Measurements from ENCODE around the gene TMEM119.
"Not testable (repeated sequence)": the region's sequence is repeated elsewhere in the genome, so short reads cannot be mapped to it uniquely, and the experiment has no call there.

The TMEM119 gene

DNA sequence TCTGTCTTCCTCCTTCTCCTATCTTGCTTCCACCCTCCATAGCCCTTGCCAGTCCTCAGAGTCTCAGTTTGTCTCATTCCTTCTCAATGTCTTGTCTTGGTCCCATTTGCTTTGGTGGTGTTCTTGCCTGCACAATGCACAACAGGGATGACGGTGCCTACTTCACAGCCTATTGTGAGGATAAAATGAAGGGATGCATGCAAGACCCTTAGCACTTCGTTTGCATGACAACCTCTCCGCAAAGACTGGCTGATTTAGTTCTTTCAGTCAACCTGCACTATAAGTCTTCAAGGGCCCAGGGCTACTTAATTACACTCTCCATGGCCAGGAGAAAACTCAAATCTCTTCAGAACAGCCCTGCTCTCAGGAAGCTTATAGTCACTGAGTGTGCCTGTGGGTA lies 27.3 kb upstream of the TMEM119 start:
- peaks cover 80% of the 10 kb centered on the region for H3K36me3 Mint-ChIP-seq (ENCODE audit: low read depth)
- no peak for DNase-seq
- H3K4me1 Mint-ChIP-seq (ENCODE audit: low read depth): peaks cover 58% of the 10 kb centered on the region
- no peaks in the 10 kb centered on the region for H3K9me3 Mint-ChIP-seq
- peak overlapping the region; percentile 48 for H3K27ac Mint-ChIP-seq
- H3K4me3 Mint-ChIP-seq: no peak overlapping the region
- H3K27me3 Mint-ChIP-seq: no peaks in the 10 kb centered on the region

GRCh38 chr12:108623577-108623976 lies 25.7 kb upstream of the TMEM119 start:
- Mint-ChIP-seq H3K27me3 (no peaks in the 10 kb centered on the region), H3K9me3 (no peaks in the 10 kb centered on the region), H3K36me3 (ENCODE audit: low read depth) (peaks cover 74% of the 10 kb centered on the region), H3K27ac (peak overlapping the region; percentile 68), H3K4me1 (ENCODE audit: low read depth) (peaks cover 43% of the 10 kb centered on the region), H3K4me3 (no peak overlapping the region)
- DNase-seq: no peak

DNA sequence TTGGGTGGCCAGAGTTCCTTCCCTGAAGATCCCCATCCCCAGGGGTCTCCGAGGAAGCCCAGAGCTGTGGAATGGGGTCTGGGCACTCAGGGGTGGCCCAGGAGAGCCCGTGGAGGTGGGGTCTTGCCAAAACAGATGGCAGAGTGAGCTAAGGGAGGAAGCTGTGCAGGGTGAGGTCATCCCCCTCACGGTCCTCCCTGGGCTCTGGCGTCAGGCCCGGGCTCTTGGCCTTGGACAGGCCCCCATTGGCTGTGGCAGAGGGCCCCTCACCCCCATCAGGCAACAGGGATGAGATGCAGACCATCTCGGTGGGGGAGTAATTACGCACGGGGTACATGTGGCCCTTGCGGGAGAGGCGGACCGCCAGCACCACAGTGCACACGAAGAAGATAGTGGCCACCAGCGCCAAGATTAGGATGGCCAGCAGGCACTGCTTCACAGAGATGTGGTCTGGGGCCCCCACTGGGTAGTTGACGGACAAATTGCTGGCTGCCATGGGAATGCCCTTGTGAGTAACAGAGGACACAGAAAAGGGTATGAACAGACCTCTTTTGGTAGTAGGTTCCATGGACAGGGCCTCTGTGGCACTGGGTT lies 25.1 kb upstream of the TMEM119 start:
- Mint-ChIP-seq H3K4me1 (ENCODE audit: low read depth) (peaks cover 43% of the 10 kb centered on the region), H3K27me3 (no peaks in the 10 kb centered on the region), H3K9me3 (no peaks in the 10 kb centered on the region), H3K4me3 (no peak overlapping the region), H3K27ac (peak overlapping the region; percentile 85), H3K36me3 (ENCODE audit: low read depth) (peaks cover 70% of the 10 kb centered on the region)
- no peak for DNase-seq

- Mint-ChIP-seq H3K36me3 (ENCODE audit: low read depth) (peaks cover 66% of the 10 kb centered on the region), H3K4me3 (no peak overlapping the region), H3K27me3 (no peaks in the 10 kb centered on the region), H3K4me1 (ENCODE audit: low read depth) (peaks cover 43% of the 10 kb centered on the region), H3K27ac (peak overlapping the region; percentile 85), H3K9me3 (no peaks in the 10 kb centered on the region)
- DNase-seq: no peak
These were observed 24.5 kb upstream of the TMEM119 start for GRCh38 chr12:108622421-108622820.

- peak overlapping the region; percentile 85 for H3K27ac Mint-ChIP-seq
- no peak for DNase-seq
- H3K27me3 Mint-ChIP-seq: no peaks in the 10 kb centered on the region
- H3K9me3 Mint-ChIP-seq: peaks cover 6% of the 10 kb centered on the region
- no peak overlapping the region for H3K4me3 Mint-ChIP-seq
- H3K4me1 Mint-ChIP-seq (ENCODE audit: low read depth): peaks cover 51% of the 10 kb centered on the region
- H3K36me3 Mint-ChIP-seq (ENCODE audit: low read depth): peaks cover 63% of the 10 kb centered on the region
These were observed 23.3 kb upstream of the TMEM119 start for GRCh38 chr12:108621161-108621560.

- no peaks in the 10 kb centered on the region for H3K27me3 Mint-ChIP-seq
- H3K4me3 Mint-ChIP-seq: no peak overlapping the region
- peak overlapping the region; percentile 32 for H3K27ac Mint-ChIP-seq
- peaks cover 51% of the 10 kb centered on the region for H3K4me1 Mint-ChIP-seq (ENCODE audit: low read depth)
- H3K36me3 Mint-ChIP-seq (ENCODE audit: low read depth): peaks cover 57% of the 10 kb centered on the region
- peaks cover 12% of the 10 kb centered on the region for H3K9me3 Mint-ChIP-seq
- DNase-seq: no peak
These were observed 22.5 kb upstream of the TMEM119 start for GRCh38 chr12:108620236-108620879.

DNA sequence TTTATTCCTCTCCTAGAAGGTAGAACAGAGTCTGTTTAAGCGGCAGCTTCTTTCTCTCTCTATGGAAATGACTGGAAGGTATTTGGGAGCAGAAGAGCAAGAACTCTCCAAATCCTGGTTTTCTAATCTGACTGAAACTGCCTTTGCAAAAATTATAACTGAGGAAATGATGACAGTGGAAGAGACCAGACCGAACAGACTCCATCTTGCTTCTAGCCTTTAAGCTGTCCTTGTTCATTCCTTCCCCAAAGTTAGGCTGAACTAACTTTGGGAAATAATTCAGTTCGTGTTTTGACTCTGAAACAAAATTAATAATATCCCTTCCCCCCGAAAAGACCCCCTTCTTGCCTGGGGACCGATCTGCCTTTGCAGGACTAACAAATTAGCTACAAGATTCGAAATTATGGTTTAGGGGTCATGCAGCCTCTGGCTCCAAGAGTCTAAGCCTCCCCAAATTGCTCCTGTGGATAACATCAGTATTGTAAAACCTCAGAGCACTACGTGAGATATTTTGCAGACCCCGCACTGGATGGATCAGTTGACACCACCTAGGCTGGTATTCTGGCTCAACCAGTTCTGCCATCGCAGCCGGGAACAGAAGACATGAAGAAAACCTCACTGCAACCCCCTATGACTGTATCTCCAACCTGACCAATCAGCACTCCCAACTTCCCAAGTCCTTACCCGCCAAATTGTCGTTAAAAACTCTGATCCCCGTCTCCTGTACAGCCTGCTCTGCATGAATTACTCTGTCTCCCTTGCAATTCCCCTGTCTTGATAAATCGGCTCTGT lies 21.7 kb upstream of the TMEM119 start:
- peaks cover 48% of the 10 kb centered on the region for H3K4me1 Mint-ChIP-seq (ENCODE audit: low read depth)
- peaks cover 51% of the 10 kb centered on the region for H3K36me3 Mint-ChIP-seq (ENCODE audit: low read depth)
- no peaks in the 10 kb centered on the region for H3K27me3 Mint-ChIP-seq
- no peak for DNase-seq
- H3K27ac Mint-ChIP-seq: peak overlapping the region; percentile 32
- no peak overlapping the region for H3K4me3 Mint-ChIP-seq
- H3K9me3 Mint-ChIP-seq: peaks cover 12% of the 10 kb centered on the region

DNA sequence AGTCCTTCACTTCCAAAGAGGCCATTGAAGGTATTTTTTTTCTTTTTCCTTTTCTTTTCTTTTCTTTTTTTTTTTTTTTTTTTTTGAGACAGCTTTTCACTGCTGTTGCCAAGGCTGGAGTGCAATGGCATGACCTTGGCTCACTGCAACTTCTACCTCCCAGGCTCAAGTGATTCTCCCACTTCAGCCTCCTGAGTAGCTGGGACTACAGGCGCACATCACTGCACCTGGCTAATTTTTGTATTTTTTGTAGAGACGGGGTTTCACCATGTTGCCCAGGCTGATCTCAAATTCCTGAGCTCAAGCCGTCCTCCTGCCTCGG lies 21.0 kb upstream of the TMEM119 start:
- Mint-ChIP-seq H3K36me3 (ENCODE audit: low read depth) (peaks cover 45% of the 10 kb centered on the region), H3K27ac (peak overlapping the region; percentile 32), H3K4me1 (ENCODE audit: low read depth) (peaks cover 50% of the 10 kb centered on the region), H3K9me3 (peaks cover 12% of the 10 kb centered on the region)
- H3K27me3 Mint-ChIP-seq, H3K4me3 Mint-ChIP-seq, DNase-seq: not testable (repeated sequence)

GRCh38 chr12:108618079-108618952 lies 20.4 kb upstream of the TMEM119 start:
- Mint-ChIP-seq H3K36me3 (ENCODE audit: low read depth) (peaks cover 39% of the 10 kb centered on the region), H3K27me3 (no peaks in the 10 kb centered on the region), H3K4me3 (no peak overlapping the region), H3K9me3 (peaks cover 12% of the 10 kb centered on the region), H3K27ac (peak overlapping the region; percentile 97), H3K4me1 (ENCODE audit: low read depth) (peaks cover 52% of the 10 kb centered on the region)
- DNase-seq: peak; percentile 85

- Mint-ChIP-seq H3K27ac (peak overlapping the region; percentile 97), H3K9me3 (peaks cover 12% of the 10 kb centered on the region), H3K4me1 (ENCODE audit: low read depth) (peaks cover 52% of the 10 kb centered on the region), H3K4me3 (peak overlapping the region; percentile 51), H3K36me3 (ENCODE audit: low read depth) (peaks cover 28% of the 10 kb centered on the region), H3K27me3 (no peaks in the 10 kb centered on the region)
- peak; percentile 83 for DNase-seq
These were observed 19.3 kb upstream of the TMEM119 start for GRCh38 chr12:108616941-108617858.

GRCh38 chr12:108616359-108616758 lies 18.5 kb upstream of the TMEM119 start:
- no peak for DNase-seq
- H3K27me3 Mint-ChIP-seq: no peaks in the 10 kb centered on the region
- H3K4me1 Mint-ChIP-seq (ENCODE audit: low read depth): peaks cover 57% of the 10 kb centered on the region
- H3K9me3 Mint-ChIP-seq: peaks cover 12% of the 10 kb centered on the region
- peaks cover 19% of the 10 kb centered on the region for H3K36me3 Mint-ChIP-seq (ENCODE audit: low read depth)
- peak overlapping the region; percentile 97 for H3K27ac Mint-ChIP-seq
- no peak overlapping the region for H3K4me3 Mint-ChIP-seq

DNA sequence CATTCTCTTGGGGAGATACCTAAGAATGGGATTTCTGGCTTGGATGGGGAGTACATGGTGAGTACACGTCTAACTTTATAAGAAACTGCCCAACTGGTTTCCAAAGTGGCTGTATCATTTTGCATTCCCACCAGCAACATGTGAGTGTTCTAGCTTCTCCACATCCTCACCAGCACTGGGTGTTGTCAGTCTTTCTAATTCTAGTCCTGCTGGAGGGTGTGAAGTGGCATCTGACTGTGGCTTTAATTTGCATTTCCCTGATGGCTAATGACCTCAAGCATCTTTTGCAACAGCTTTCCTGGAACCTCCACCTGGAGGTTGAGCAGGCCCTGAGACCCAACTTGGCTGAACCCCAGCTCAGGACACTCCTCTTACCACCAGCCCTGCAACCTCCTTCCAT lies 18.0 kb upstream of the TMEM119 start:
- Mint-ChIP-seq H3K27me3 (no peaks in the 10 kb centered on the region), H3K9me3 (peaks cover 12% of the 10 kb centered on the region), H3K4me3 (no peak overlapping the region), H3K36me3 (ENCODE audit: low read depth) (peaks cover 15% of the 10 kb centered on the region), H3K27ac (peak overlapping the region; percentile 97), H3K4me1 (ENCODE audit: low read depth) (peaks cover 54% of the 10 kb centered on the region)
- DNase-seq: no peak

DNA sequence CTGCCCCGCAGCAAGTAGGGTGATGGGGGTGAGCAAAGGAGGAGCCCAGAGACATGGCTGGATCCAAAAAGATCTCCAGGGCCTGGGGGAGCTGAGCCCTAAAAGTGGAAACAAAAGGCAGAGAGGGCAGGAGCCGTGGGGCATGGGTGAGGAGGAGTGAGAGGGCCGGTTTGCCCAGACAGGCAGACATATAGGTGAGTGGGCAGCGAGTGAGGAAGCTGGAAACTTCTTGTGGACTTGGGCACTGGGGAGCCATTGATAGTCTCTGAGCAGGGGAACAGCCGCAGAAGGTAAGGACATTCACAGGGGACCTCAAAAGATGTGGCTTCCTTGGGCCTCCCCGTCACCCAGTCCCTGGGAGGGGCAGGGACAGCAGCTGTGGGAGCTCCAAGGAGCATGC lies 16.8 kb upstream of the TMEM119 start:
- Mint-ChIP-seq H3K36me3 (ENCODE audit: low read depth) (peaks cover 6% of the 10 kb centered on the region), H3K4me1 (ENCODE audit: low read depth) (peaks cover 52% of the 10 kb centered on the region), H3K4me3 (no peak overlapping the region), H3K27ac (peak overlapping the region; percentile 23), H3K9me3 (peaks cover 12% of the 10 kb centered on the region), H3K27me3 (no peaks in the 10 kb centered on the region)
- DNase-seq: no peak

Measured in activated T-cell treated with anti-CD3 and anti-CD28 coated beads, Interleukin-2, amount 50 U/mL, for 24 hours (primary cell).